NCI-H82 treated with DMSO at 0.1 percent for 48 hours (cell line): Measurements from ENCODE around the gene CLDN15.

Source experiments
- DNase-seq: peaks from one replicate; lab custom pipeline; 2025; ENCODE audit not compliant: unreplicated experiment; lab: John Stamatoyannopoulos, UW

Gene CLDN15

GRCh38 chr7:101244375-101245146, 7.0 kb upstream of the CLDN15 start, which contains the start of gene FIS1:
Gene FIS1 (minus strand): TSS chr7:101245081. CDS start chr7:101245004, 77 bp downstream.
- DNase-seq = peak; percentile 73

- no peak for DNase-seq
Observed at GRCh38 chr7:101243646-101244374, 6.2 kb upstream of the CLDN15 start.

GRCh38 chr7:101241443-101242349, 4.1 kb upstream of the CLDN15 start:
- no peak for DNase-seq

DNA sequence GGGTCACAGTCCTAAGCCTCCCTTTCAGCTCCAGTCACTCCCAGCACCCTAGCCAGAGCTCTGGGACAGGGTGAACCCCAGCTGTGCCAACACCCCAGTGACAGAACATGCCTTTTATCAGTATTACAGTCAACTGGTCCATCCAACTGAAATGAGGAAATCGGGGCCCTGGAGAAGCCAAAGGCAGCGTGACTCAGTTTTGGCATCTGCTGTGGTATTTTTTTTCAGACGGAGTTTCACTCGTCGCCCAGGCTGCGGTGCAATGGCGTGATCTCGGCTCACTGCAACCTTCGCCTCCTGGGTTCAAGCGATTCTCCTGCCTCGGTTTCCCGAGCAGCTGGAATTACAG, 3.4 kb upstream of the CLDN15 start:
- DNase-seq = no peak

DNA sequence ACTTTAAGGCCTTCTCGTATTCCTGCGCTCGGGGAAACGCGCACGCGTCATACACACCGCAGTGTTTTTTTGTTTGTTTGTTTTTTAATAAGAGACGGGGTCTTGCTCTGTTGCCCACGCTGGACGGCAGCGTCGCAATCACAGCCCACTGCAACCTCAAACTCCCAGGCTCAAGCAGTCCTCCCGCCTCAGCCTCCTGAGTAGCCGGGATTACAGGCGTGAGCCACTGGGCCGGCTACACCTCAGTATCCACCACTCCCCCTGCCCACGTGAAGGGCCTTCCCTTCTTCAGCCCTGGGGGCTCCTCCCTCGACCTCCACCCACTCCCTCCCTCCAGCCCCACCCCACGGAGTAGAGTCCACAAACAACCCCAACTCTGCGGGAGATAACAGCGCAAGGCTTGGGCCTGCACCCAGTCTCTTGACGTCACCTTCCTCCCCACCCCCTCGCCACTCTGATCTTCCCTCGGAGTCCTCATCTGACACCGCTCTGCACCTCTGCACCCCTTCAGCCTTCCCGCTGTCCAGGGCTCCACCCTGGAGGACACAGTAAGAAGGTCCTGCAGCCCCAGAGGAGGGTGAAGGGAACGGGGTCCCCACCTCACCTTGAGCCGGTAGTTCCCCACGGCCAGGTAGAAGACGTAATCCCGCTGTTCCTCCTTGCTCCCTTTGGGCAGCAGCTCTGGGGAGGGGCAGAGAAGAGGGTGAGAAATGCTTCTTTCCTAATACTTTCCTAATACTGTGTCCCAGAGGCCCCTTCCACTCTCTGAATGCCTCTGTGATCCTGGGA, 2.8 kb upstream of the CLDN15 start:
- no peak for DNase-seq

- DNase-seq = no peak
Observed at GRCh38 chr7:101239951-101240220, 2.3 kb upstream of the CLDN15 start.

DNA sequence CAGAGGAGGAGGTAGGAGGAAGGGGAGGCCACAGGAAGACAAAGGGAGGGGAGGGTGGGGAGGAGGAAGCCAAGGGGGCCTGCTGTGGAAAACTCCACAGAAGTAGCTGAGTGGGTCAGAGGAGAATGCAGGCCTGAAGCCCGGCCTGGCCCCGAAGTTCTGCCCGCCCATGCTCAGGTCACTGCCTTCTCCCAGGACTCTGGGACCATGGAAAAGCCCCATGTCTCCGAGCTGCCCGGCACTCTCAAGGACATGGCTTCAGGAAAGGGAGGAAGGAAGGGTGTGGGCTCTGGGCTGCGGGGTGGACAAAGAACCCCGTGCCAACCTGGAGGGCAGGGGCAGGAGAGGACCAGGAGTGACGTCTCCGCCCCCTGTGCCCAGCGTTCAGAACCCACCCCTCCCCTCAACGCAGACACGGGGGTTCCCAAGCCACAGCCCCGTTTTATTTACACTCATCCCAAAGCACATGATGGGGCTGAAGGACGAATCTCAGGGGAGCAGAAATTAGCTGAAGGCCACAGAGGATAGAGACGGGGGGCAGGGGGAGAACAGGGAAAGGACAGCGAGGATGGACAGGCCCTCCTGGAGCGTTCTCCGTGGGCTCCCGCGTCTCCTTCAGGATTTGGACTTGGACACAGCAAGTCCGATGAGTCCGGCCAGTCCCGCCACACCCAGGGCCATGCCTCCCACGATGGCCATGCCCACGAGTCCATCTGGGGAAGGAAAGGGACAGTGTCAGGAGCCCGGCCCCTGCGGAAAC, 1.8 kb upstream of the CLDN15 start:
- no peak for DNase-seq

- DNase-seq = no peak
Observed at GRCh38 chr7:101238226-101239182, 902 bp upstream of the CLDN15 start.

GRCh38 chr7:101236292-101236835, 1.2 kb downstream of the CLDN15 start:
- DNase-seq = no peak

DNA sequence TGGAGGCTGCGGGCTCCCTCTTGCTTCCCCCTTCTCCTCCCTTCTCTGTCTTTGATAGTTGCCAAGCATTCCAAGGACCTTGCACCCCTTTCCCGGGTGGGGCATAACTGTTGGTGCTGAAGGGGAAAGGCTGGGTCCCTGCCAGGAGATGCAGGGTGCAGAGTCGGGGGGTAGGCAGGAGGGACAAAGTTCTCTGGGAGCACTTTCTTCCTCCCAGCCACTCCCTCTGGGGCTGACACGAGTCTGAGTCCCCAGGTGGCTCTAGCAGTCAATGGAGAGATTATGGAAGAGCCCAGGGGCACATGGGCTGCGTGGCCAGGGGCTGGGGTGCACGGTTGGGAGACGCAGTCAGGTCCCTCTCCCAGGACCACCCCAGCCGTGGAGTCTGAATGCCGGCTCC, 2.1 kb downstream of the CLDN15 start:
- DNase-seq = no peak

DNA sequence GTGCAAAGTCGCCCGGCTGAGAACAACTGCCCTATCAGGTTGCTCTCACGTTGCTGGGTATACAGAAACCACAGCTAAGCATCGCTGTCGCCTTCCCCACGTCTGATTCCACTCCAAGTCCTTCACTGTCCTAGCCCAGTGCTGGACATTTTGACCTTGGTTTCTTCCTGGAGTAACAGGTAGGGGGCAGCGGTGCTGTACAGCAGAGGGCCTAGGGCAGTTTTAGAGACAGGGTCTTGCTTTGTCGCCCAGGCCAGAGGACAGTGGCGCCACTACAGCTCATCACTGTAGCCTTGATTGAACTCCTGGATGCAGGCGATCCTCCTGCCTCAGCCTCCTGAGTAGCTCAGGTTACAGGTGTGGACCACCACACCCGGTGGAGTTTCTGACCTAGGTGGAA, 2.6 kb downstream of the CLDN15 start:
- DNase-seq = no peak

DNA sequence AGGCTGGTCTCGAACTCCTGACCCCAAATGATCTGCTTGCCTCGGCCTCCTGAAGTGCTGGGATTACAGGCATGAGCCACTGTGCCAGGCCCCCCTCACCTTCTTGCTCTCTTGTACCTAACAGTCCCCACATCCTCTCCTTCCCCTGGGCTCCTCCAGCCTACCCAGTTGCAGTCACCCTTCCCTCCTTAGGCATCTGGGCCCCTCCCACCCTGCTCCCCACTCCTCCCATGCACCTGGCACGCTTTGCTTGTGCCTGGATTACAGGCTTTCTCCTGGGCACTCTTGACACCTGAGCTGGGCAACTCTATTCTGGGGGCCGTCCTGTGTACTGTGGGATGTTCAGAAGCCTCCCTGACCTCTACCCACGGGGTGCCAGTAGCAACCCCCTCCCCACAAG, 3.0 kb downstream of the CLDN15 start:
- no peak for DNase-seq

GRCh38 chr7:101233907-101234547, 3.6 kb downstream of the CLDN15 start:
- DNase-seq = no peak

DNA sequence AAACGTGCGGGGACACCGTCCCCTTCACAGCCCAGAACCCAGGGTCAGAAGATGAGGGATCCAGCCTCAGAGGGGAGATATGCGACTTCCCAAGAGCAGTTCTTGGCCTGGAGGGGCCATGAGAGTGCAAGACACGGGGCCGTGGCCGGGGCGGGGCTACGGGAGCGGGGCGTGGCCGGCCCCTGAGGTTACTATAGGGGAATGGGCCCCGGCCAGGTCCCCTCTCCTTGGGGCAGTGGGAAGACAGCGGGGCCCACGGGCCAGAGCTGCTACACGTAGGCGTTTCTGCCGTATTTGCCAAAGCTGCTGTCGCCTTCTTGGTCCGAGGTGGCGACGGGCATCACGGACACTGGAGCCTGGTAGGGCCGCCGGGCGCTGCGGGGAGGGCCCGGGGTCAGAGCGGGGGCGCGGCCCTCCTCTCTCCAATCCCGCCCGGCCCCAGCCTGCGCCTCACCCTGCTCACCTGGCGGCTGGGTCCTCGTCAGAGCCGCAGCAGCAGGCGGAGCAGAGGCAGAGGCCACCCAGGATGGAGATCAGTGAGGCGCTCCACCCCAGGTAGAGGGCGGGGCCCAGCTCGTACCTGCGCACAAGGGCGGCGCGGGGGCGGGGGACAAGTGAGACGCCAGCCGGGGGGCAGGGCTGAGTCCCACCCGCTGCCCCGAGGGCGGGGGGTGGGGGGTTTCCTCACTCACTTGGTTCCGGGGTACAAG, 5.3 kb downstream of the CLDN15 start:
- DNase-seq = no peak

- DNase-seq = no peak
Observed at GRCh38 chr7:101231644-101232043, 6.0 kb downstream of the CLDN15 start.

- no peak for DNase-seq
Observed at GRCh38 chr7:101226721-101227120, 10.9 kb downstream of the CLDN15 start.

DNA sequence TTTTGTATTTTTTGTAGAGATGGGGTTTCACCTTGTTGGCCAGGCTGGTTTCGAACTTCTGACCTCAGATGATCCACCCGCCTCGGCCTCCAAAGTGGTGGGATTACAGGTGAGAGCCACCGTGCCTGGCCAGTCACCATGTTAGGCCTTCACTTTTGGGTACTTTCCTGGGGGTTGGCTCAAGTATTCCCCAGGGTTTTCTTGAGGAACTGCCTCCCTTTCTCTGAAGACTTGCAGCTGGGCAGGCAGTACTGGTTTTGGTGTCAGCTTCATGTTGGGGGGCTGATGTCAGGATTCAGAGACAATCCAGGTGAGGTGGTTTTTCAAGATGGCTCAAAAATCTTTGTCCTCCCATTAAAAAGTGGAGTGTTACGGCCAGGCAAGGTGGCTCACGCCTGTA, 12.0 kb downstream of the CLDN15 start:
- no peak for DNase-seq

DNA sequence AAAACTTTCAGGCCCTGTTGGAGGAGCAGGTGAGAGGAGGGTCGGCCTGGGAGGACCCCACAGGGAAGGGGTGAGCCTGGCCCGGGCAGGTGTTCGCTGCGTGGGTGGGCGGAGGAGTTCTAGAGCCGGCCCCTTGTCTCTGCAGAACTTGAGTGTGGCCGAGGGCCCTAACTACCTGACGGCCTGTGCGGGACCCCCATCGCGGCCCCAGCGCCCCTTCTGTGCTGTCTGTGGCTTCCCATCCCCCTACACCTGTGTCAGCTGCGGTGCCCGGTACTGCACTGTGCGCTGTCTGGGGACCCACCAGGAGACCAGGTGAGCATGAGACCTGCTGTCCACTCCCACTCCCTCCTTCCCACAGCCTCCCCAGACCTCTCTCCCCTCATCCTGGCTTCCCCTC, 14.1 kb downstream of the CLDN15 start:
- DNase-seq = no peak
